ENCODE results near the gene GAMT.
"Not testable (repeated sequence)": the region's sequence is repeated elsewhere in the genome, so short reads cannot be mapped to it uniquely, and the experiment has no call there.

GAMT gene

GRCh38 chr19:1422943-1423342 is 21.6 kb upstream of the GAMT start:
- H3K36me3 ChIP-seq (ENCODE audit: control insufficient read depth, insufficient read depth, low read length, severe bottlenecking): peaks cover 86% of the 10 kb centered on the region
- H3K9me3 ChIP-seq (ENCODE audit: control insufficient read depth, low read length): no peaks in the 10 kb centered on the region
- no peaks in the 10 kb centered on the region for H3K27me3 ChIP-seq (replicated peaks; ENCODE audit: control insufficient read depth, insufficient read depth, low read length)
- no peak for DNase-seq (ENCODE audit: low read depth)
- H3K4me3 ChIP-seq (ENCODE audit: low read length): no peak overlapping the region
- H3K9ac ChIP-seq (ENCODE audit: low read length): no peak overlapping the region
- H3K4me1 ChIP-seq (ENCODE audit: control insufficient read depth, insufficient read depth, low read length): peaks cover 3% of the 10 kb centered on the region

- H3K36me3 ChIP-seq (ENCODE audit: control insufficient read depth, insufficient read depth, low read length, severe bottlenecking): peaks cover 83% of the 10 kb centered on the region
- H3K27me3 ChIP-seq (replicated peaks; ENCODE audit: control insufficient read depth, insufficient read depth, low read length): no peaks in the 10 kb centered on the region
- H3K9me3 ChIP-seq (ENCODE audit: control insufficient read depth, low read length): no peaks in the 10 kb centered on the region
- H3K9ac ChIP-seq (ENCODE audit: low read length): no peak overlapping the region
- no peak overlapping the region for H3K4me3 ChIP-seq (ENCODE audit: low read length)
- H3K4me1 ChIP-seq (ENCODE audit: control insufficient read depth, insufficient read depth, low read length): peaks cover 9% of the 10 kb centered on the region
- DNase-seq (ENCODE audit: low read depth): no peak
Measured at GRCh38 chr19:1422360-1422759, 21.0 kb upstream of the GAMT start.

GRCh38 chr19:1421958-1422305 is 20.6 kb upstream of the GAMT start:
- H3K9me3 ChIP-seq (ENCODE audit: control insufficient read depth, low read length): no peaks in the 10 kb centered on the region
- no peak overlapping the region for H3K4me3 ChIP-seq (ENCODE audit: low read length)
- H3K27me3 ChIP-seq (replicated peaks; ENCODE audit: control insufficient read depth, insufficient read depth, low read length): no peaks in the 10 kb centered on the region
- peaks cover 79% of the 10 kb centered on the region for H3K36me3 ChIP-seq (ENCODE audit: control insufficient read depth, insufficient read depth, low read length, severe bottlenecking)
- peaks cover 13% of the 10 kb centered on the region for H3K4me1 ChIP-seq (ENCODE audit: control insufficient read depth, insufficient read depth, low read length)
- DNase-seq (ENCODE audit: low read depth): no peak
- no peak overlapping the region for H3K9ac ChIP-seq (ENCODE audit: low read length)

GRCh38 chr19:1421218-1421957 is 20.0 kb upstream of the GAMT start:
- H3K4me3 ChIP-seq (ENCODE audit: low read length): no peak overlapping the region
- no peak for DNase-seq (ENCODE audit: low read depth)

GRCh38 chr19:1420590-1420989 is 19.2 kb upstream of the GAMT start:
- H3K9me3 ChIP-seq (ENCODE audit: control insufficient read depth, low read length): no peaks in the 10 kb centered on the region
- H3K9ac ChIP-seq (ENCODE audit: low read length): no peak overlapping the region
- no peaks in the 10 kb centered on the region for H3K27me3 ChIP-seq (replicated peaks; ENCODE audit: control insufficient read depth, insufficient read depth, low read length)
- no peak overlapping the region for H3K4me3 ChIP-seq (ENCODE audit: low read length)
- no peak for DNase-seq (ENCODE audit: low read depth)
- peaks cover 66% of the 10 kb centered on the region for H3K36me3 ChIP-seq (ENCODE audit: control insufficient read depth, insufficient read depth, low read length, severe bottlenecking)
- H3K4me1 ChIP-seq (ENCODE audit: control insufficient read depth, insufficient read depth, low read length): peaks cover 27% of the 10 kb centered on the region

More at GRCh38 chr19:1421218-1421957, 20.0 kb upstream of the GAMT start:
- H3K9ac ChIP-seq (ENCODE audit: low read length): no peak overlapping the region
- H3K9me3 ChIP-seq (ENCODE audit: control insufficient read depth, low read length): no peaks in the 10 kb centered on the region
- no peaks in the 10 kb centered on the region for H3K27me3 ChIP-seq (replicated peaks; ENCODE audit: control insufficient read depth, insufficient read depth, low read length)
- peaks cover 74% of the 10 kb centered on the region for H3K36me3 ChIP-seq (ENCODE audit: control insufficient read depth, insufficient read depth, low read length, severe bottlenecking)
- H3K4me1 ChIP-seq (ENCODE audit: control insufficient read depth, insufficient read depth, low read length): peaks cover 19% of the 10 kb centered on the region

- not testable (repeated sequence) for H3K4me3 ChIP-seq (ENCODE audit: low read length); H3K9ac ChIP-seq (ENCODE audit: low read length); H3K9me3 ChIP-seq (ENCODE audit: control insufficient read depth, low read length); H3K27me3 ChIP-seq (replicated peaks; ENCODE audit: control insufficient read depth, insufficient read depth, low read length); DNase-seq (ENCODE audit: low read depth)
- Histone ChIP-seq H3K4me1 (ENCODE audit: control insufficient read depth, insufficient read depth, low read length) (peaks cover 29% of the 10 kb centered on the region), H3K36me3 (ENCODE audit: control insufficient read depth, insufficient read depth, low read length, severe bottlenecking) (peaks cover 61% of the 10 kb centered on the region)
Measured at GRCh38 chr19:1420085-1420484, 18.7 kb upstream of the GAMT start.

- no peak overlapping the region for H3K9ac ChIP-seq (ENCODE audit: low read length)
- H3K36me3 ChIP-seq (ENCODE audit: control insufficient read depth, insufficient read depth, low read length, severe bottlenecking): peaks cover 55% of the 10 kb centered on the region
- H3K27me3 ChIP-seq (replicated peaks; ENCODE audit: control insufficient read depth, insufficient read depth, low read length): no peaks in the 10 kb centered on the region
- peaks cover 34% of the 10 kb centered on the region for H3K4me1 ChIP-seq (ENCODE audit: control insufficient read depth, insufficient read depth, low read length)
- H3K9me3 ChIP-seq (ENCODE audit: control insufficient read depth, low read length): no peaks in the 10 kb centered on the region
- no peak overlapping the region for H3K4me3 ChIP-seq (ENCODE audit: low read length)
- DNase-seq (ENCODE audit: low read depth): no peak
Measured at GRCh38 chr19:1418951-1419738, 17.8 kb upstream of the GAMT start.

- H3K36me3 ChIP-seq (ENCODE audit: control insufficient read depth, insufficient read depth, low read length, severe bottlenecking): peaks cover 51% of the 10 kb centered on the region
- no peaks in the 10 kb centered on the region for H3K9me3 ChIP-seq (ENCODE audit: control insufficient read depth, low read length)
- H3K4me3 ChIP-seq (ENCODE audit: low read length): no peak overlapping the region
- DNase-seq (ENCODE audit: low read depth): no peak
- peak overlapping the region; percentile 82 for H3K9ac ChIP-seq (ENCODE audit: low read length)
- peaks cover 41% of the 10 kb centered on the region for H3K4me1 ChIP-seq (ENCODE audit: control insufficient read depth, insufficient read depth, low read length)
- no peaks in the 10 kb centered on the region for H3K27me3 ChIP-seq (replicated peaks; ENCODE audit: control insufficient read depth, insufficient read depth, low read length)
Measured at GRCh38 chr19:1418496-1418775, 17.1 kb upstream of the GAMT start.

GRCh38 chr19:1417681-1418495 is 16.5 kb upstream of the GAMT start:
- Histone ChIP-seq H3K4me3 (ENCODE audit: low read length) (peak overlapping the region; percentile 18), H3K36me3 (ENCODE audit: control insufficient read depth, insufficient read depth, low read length, severe bottlenecking) (peaks cover 50% of the 10 kb centered on the region), H3K9me3 (ENCODE audit: control insufficient read depth, low read length) (no peaks in the 10 kb centered on the region), H3K4me1 (ENCODE audit: control insufficient read depth, insufficient read depth, low read length) (peaks cover 46% of the 10 kb centered on the region), H3K27me3 (replicated peaks; ENCODE audit: control insufficient read depth, insufficient read depth, low read length) (no peaks in the 10 kb centered on the region), H3K9ac (ENCODE audit: low read length) (peak overlapping the region; percentile 82)
- DNase-seq (ENCODE audit: low read depth): no peak

GRCh38 chr19:1417145-1417544 is 15.8 kb upstream of the GAMT start:
- Histone ChIP-seq H3K36me3 (ENCODE audit: control insufficient read depth, insufficient read depth, low read length, severe bottlenecking) (peaks cover 43% of the 10 kb centered on the region), H3K4me3 (ENCODE audit: low read length) (peak overlapping the region; percentile 31)

More at GRCh38 chr19:1417145-1417544, 15.8 kb upstream of the GAMT start:
- no peaks in the 10 kb centered on the region for H3K9me3 ChIP-seq (ENCODE audit: control insufficient read depth, low read length)
- H3K9ac ChIP-seq (ENCODE audit: low read length): peak overlapping the region; percentile 82
- no peak for DNase-seq (ENCODE audit: low read depth)
- H3K4me1 ChIP-seq (ENCODE audit: control insufficient read depth, insufficient read depth, low read length): peaks cover 54% of the 10 kb centered on the region
- H3K27me3 ChIP-seq (replicated peaks; ENCODE audit: control insufficient read depth, insufficient read depth, low read length): no peaks in the 10 kb centered on the region

Measured in adipocyte (in vitro differentiated cells).